ENCODE results near the gene CIDEC. TPM values are rescaled to one million over a fixed set of nuclear protein-coding genes. Genes with fewer than 3 reads are reported as not detected.

Gene CIDEC
- total and polyA plus RNA-seq, 2 of the 13 experiments (the other 11 are each of a cell fraction or from before 2014, with no cell fraction given): 2.5 to 10.4 TPM

DNA sequence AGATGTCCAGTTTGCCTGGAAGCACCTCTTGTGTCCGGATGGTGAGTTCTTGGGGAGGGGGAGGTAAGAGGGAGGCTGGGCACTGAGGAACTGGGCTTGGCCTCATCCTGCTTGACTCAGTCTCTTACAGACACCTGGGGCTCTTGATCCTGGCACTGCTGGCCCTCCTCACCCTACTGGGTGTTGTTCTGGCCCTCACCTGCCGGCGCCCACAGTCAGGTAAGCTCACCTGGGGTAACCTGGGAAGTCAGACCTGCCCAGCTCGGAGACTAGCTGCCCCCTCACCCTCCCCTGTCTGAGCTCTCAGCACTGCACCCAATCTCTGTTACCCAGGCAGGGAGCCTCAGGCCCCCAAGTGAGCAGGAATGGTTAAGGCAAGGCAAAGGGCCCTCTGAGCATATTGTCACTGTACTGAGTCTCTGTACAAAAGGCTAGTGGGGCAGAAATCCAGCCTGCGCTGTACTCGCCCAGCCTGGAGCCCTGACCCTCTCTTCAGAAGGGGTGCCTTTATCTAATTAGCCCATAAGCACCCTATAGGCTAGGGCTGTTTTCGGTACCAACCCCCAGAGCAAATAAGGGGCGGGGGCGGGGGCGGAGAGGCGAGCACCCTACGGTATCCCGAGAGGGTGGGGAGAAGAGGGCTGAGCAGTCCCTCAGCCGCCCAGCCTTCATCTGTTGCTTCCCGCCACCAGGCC, 34.7 kb upstream of the CIDEC start (continued):
- TF ChIP-seq, protein P1, sequence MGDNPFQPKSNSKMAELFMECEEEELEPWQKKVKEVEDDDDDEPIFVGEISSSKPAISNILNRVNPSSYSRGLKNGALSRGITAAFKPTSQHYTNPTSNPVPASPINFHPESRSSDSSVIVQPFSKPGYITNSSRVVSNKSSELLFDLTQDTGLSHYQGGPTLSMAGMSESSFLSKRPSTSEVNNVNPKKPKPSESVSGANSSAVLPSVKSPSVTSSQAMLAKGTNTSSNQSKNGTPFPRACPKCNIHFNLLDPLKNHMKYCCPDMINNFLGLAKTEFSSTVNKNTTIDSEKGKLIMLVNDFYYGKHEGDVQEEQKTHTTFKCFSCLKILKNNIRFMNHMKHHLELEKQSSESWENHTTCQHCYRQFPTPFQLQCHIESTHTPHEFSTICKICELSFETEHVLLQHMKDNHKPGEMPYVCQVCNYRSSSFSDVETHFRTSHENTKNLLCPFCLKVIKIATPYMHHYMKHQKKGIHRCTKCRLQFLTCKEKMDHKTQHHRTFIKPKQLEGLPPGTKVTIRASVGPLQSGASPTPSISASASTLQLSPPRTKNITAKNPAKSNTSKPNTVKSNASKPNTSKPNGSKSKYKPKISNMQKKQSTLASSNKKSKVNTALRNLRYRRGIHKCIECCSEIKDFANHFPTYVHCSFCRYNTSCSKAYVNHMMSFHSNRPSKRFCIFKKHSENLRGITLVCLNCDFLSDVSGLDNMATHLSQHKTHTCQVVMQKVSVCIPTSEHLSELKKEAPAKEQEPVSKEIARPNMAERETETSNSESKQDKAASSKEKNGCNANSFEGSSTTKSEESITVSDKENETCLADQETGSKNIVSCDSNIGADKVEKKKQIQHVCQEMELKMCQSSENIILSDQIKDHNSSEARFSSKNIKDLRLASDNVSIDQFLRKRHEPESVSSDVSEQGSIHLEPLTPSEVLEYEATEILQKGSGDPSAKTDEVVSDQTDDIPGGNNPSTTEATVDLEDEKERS (CRISPR knock-in tag; IDR thresholded peaks at IDR 0.05): no peak
- TF ChIP-seq ZNF484 (CRISPR knock-in tag; IDR thresholded peaks at IDR 0.05; ENCODE audit: borderline replicate concordance, low read depth): no peak
- TF ChIP-seq ZNF207 (IDR thresholded peaks at IDR 0.05; ENCODE audit: borderline replicate concordance): no peak
- TF ChIP-seq, protein P2, sequence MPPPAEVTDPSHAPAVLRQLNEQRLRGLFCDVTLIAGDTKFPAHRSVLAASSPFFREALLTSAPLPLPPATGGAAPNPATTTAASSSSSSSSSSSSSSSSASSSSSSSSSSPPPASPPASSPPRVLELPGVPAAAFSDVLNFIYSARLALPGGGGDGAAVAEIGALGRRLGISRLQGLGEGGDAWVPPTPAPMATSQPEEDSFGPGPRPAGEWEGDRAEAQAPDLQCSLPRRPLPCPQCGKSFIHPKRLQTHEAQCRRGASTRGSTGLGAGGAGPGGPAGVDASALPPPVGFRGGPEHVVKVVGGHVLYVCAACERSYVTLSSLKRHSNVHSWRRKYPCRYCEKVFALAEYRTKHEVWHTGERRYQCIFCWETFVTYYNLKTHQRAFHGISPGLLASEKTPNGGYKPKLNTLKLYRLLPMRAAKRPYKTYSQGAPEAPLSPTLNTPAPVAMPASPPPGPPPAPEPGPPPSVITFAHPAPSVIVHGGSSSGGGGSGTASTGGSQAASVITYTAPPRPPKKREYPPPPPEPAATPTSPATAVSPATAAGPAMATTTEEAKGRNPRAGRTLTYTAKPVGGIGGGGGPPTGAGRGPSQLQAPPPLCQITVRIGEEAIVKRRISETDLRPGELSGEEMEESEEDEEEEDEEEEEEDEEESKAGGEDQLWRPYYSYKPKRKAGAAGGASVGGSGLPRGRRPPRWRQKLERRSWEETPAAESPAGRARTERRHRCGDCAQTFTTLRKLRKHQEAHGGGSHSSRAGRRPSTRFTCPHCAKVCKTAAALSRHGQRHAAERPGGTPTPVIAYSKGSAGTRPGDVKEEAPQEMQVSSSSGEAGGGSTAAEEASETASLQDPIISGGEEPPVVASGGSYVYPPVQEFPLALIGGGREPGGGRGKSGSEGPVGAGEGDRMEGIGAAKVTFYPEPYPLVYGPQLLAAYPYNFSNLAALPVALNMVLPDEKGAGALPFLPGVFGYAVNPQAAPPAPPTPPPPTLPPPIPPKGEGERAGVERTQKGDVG (CRISPR knock-in tag; IDR thresholded peaks at IDR 0.05; ENCODE audit: borderline replicate concordance): no peak
- no peak for TF ChIP-seq HIVEP1 (CRISPR knock-in tag; IDR thresholded peaks at IDR 0.05)
- TF ChIP-seq FOXK1 (CRISPR knock-in tag; IDR thresholded peaks at IDR 0.05; ENCODE audit: borderline replicate concordance, low read depth): no peak
- TF ChIP-seq NRL (CRISPR knock-in tag; IDR thresholded peaks at IDR 0.05; ENCODE audit: borderline replicate concordance): no peak
- TF ChIP-seq, protein P3, sequence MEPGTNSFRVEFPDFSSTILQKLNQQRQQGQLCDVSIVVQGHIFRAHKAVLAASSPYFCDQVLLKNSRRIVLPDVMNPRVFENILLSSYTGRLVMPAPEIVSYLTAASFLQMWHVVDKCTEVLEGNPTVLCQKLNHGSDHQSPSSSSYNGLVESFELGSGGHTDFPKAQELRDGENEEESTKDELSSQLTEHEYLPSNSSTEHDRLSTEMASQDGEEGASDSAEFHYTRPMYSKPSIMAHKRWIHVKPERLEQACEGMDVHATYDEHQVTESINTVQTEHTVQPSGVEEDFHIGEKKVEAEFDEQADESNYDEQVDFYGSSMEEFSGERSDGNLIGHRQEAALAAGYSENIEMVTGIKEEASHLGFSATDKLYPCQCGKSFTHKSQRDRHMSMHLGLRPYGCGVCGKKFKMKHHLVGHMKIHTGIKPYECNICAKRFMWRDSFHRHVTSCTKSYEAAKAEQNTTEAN (CRISPR knock-in tag; conservative IDR thresholded peaks at IDR 0.05): no peak
- TF ChIP-seq REXO4 (CRISPR knock-in tag; IDR thresholded peaks at IDR 0.05; ENCODE audit: borderline replicate concordance): no peak
- TF ChIP-seq, protein P4, sequence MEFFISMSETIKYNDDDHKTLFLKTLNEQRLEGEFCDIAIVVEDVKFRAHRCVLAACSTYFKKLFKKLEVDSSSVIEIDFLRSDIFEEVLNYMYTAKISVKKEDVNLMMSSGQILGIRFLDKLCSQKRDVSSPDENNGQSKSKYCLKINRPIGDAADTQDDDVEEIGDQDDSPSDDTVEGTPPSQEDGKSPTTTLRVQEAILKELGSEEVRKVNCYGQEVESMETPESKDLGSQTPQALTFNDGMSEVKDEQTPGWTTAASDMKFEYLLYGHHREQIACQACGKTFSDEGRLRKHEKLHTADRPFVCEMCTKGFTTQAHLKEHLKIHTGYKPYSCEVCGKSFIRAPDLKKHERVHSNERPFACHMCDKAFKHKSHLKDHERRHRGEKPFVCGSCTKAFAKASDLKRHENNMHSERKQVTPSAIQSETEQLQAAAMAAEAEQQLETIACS (CRISPR knock-in tag; IDR thresholded peaks at IDR 0.05): no peak
- TF ChIP-seq ZMYM3 (CRISPR knock-in tag; IDR thresholded peaks at IDR 0.05): no peak; the same call in 1 of the 2 replicates
- TF ChIP-seq, protein P5, sequence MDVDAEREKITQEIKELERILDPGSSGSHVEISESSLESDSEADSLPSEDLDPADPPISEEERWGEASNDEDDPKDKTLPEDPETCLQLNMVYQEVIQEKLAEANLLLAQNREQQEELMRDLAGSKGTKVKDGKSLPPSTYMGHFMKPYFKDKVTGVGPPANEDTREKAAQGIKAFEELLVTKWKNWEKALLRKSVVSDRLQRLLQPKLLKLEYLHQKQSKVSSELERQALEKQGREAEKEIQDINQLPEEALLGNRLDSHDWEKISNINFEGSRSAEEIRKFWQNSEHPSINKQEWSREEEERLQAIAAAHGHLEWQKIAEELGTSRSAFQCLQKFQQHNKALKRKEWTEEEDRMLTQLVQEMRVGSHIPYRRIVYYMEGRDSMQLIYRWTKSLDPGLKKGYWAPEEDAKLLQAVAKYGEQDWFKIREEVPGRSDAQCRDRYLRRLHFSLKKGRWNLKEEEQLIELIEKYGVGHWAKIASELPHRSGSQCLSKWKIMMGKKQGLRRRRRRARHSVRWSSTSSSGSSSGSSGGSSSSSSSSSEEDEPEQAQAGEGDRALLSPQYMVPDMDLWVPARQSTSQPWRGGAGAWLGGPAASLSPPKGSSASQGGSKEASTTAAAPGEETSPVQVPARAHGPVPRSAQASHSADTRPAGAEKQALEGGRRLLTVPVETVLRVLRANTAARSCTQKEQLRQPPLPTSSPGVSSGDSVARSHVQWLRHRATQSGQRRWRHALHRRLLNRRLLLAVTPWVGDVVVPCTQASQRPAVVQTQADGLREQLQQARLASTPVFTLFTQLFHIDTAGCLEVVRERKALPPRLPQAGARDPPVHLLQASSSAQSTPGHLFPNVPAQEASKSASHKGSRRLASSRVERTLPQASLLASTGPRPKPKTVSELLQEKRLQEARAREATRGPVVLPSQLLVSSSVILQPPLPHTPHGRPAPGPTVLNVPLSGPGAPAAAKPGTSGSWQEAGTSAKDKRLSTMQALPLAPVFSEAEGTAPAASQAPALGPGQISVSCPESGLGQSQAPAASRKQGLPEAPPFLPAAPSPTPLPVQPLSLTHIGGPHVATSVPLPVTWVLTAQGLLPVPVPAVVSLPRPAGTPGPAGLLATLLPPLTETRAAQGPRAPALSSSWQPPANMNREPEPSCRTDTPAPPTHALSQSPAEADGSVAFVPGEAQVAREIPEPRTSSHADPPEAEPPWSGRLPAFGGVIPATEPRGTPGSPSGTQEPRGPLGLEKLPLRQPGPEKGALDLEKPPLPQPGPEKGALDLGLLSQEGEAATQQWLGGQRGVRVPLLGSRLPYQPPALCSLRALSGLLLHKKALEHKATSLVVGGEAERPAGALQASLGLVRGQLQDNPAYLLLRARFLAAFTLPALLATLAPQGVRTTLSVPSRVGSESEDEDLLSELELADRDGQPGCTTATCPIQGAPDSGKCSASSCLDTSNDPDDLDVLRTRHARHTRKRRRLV (CRISPR knock-in tag; IDR thresholded peaks at IDR 0.05): no peak

All from HepG2 (cell line).